ENCODE data around the gene DENND4A.

The DENND4A gene

GRCh38 chr15:65792138-65792987, at the start of gene DENND4A:
TSS of gene DENND4A (minus strand) at chr15:65792293. CDS start at chr15:65756450, 35,843 bp downstream.
- Histone ChIP-seq H3K9me3 (ENCODE audit: severe bottlenecking) (no peaks in the 10 kb centered on the region), H3K36me3 (no peaks in the 10 kb centered on the region), H3K4me3 (ENCODE audit: low read depth, low read length) (peak within 1 kb of the TSS; percentile 75), H3K27ac (peak within 1 kb of the TSS; percentile 91), H3K27me3 (ENCODE audit: insufficient read depth, low read depth, severe bottlenecking) (no peaks in the 10 kb centered on the region)
- TF ChIP-seq, protein P1, sequence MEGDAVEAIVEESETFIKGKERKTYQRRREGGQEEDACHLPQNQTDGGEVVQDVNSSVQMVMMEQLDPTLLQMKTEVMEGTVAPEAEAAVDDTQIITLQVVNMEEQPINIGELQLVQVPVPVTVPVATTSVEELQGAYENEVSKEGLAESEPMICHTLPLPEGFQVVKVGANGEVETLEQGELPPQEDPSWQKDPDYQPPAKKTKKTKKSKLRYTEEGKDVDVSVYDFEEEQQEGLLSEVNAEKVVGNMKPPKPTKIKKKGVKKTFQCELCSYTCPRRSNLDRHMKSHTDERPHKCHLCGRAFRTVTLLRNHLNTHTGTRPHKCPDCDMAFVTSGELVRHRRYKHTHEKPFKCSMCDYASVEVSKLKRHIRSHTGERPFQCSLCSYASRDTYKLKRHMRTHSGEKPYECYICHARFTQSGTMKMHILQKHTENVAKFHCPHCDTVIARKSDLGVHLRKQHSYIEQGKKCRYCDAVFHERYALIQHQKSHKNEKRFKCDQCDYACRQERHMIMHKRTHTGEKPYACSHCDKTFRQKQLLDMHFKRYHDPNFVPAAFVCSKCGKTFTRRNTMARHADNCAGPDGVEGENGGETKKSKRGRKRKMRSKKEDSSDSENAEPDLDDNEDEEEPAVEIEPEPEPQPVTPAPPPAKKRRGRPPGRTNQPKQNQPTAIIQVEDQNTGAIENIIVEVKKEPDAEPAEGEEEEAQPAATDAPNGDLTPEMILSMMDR (IDR thresholded peaks at IDR 0.05; ENCODE audit: low read depth, low read length) = no peak
- peak; percentile 98 for DNase-seq

DNA sequence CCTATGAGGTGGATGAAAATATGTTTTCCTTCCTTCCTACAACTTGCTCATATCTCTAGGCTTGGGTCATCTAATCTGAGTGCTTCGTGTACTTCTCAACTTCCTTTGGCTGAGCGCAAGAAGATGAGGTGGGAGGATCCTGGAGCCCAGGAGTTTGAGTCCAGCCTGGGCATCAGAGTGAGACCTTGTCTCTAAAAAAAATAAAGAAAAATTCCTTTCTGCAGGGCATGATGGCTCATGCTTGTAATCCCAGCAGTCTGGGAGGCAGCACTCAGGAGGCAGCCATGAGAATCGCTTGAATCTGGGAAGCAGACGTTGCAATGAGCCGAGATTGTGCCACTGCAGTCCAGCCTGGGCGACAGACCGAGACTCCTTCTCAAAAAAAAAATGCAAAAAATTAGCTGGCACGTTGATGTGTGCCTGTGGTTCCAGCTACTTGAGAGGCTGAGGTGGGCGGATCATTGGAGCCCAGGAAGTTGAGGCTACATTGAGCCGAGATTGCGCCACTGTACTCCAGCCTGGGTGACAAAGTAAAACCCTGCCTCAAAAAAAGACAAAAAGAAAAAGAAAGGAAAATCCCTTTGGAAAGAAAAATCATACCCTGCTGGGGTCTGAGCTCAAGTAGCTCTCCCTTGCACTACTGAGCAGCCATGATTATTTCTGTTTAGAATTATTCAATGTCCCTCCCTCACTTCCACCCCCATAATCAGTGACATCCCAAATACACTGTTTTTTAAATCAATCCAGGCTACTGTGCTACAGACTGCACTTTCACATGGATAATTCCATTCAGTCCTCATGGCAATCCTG, 49.2 kb upstream of the DENND4A start:
- no peaks in the 10 kb centered on the region for H3K36me3 ChIP-seq
- H3K4me3 ChIP-seq (ENCODE audit: low read depth, low read length) = no peak overlapping the region
- no peaks in the 10 kb centered on the region for H3K9me3 ChIP-seq (ENCODE audit: severe bottlenecking)
- no peak for DNase-seq
- no peak overlapping the region for H3K27ac ChIP-seq
- TF ChIP-seq, protein P1 (IDR thresholded peaks at IDR 0.05; ENCODE audit: low read depth, low read length) = no peak
- H3K27me3 ChIP-seq (ENCODE audit: insufficient read depth, low read depth, severe bottlenecking) = no peaks in the 10 kb centered on the region

- H3K27ac ChIP-seq = no peak overlapping the region
- no peak overlapping the region for H3K4me3 ChIP-seq (ENCODE audit: low read depth, low read length)
Measured at GRCh38 chr15:65839985-65840384, 47.9 kb upstream of the DENND4A start.

GRCh38 chr15:65839354-65839901, 47.3 kb upstream of the DENND4A start:
- no peak overlapping the region for H3K27ac ChIP-seq
- TF ChIP-seq, protein P1 (IDR thresholded peaks at IDR 0.05; ENCODE audit: low read depth, low read length) = no peak

More at GRCh38 chr15:65839985-65840384, 47.9 kb upstream of the DENND4A start:
- DNase-seq = no peak
- Histone ChIP-seq H3K9me3 (ENCODE audit: severe bottlenecking) (no peaks in the 10 kb centered on the region), H3K36me3 (no peaks in the 10 kb centered on the region), H3K27me3 (ENCODE audit: insufficient read depth, low read depth, severe bottlenecking) (no peaks in the 10 kb centered on the region)
- TF ChIP-seq, protein P1 (IDR thresholded peaks at IDR 0.05; ENCODE audit: low read depth, low read length) = no peak

DNA sequence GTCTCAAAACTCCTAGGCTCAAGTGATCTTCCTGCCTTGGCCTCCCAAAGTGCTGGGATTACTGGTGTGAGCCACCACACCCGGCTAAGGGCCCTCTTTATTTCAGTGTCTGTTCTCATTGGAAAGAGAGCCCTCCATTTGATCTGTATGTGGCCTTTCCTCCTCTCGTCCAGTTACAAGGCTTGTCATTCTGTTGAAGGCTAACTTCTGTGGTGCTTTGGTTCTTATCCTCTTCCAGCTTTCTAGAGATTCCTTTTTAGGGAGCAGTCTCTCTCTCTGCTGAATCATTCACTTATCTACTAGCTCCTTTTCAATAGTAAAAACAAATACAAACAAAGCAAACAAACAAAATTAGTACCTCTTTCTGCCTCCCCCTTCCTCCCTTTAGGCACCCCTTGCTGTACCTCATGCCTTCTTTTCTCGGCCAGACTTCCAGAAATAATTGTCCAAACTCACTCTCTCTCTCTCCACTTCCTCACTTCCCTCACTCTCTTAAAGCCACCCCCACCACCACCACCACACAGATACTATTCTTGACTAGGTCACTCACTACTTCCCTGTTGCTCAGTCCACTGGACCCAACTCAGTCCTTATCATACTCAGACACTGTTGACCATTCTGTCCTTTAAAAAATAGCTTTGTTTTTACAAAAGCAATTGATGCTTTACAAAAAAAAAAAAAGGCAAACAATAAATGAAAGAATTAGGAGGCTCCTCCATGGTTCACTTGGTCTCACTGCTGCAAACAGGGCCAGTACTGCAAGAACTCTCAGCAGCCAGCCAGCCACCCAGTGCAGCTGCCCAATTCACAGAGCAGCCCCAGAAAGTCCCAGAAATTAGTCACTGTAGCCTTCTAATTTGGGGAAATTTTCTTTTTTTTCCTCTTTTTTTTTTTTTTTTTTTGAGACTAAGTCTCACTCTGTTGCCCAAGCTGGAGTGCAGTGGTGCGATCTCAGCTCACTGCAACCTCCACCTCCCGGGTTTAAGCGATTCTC, 45.5 kb upstream of the DENND4A start:
- TF ChIP-seq, protein P1 (IDR thresholded peaks at IDR 0.05; ENCODE audit: low read depth, low read length) = no peak
- Histone ChIP-seq H3K4me3 (ENCODE audit: low read depth, low read length) (no peak overlapping the region), H3K27me3 (ENCODE audit: insufficient read depth, low read depth, severe bottlenecking) (no peaks in the 10 kb centered on the region), H3K27ac (no peak overlapping the region), H3K9me3 (ENCODE audit: severe bottlenecking) (no peaks in the 10 kb centered on the region), H3K36me3 (no peaks in the 10 kb centered on the region)
- DNase-seq = no peak

More at GRCh38 chr15:65839354-65839901, 47.3 kb upstream of the DENND4A start:
- DNase-seq = no peak
- no peaks in the 10 kb centered on the region for H3K36me3 ChIP-seq
- no peak overlapping the region for H3K4me3 ChIP-seq (ENCODE audit: low read depth, low read length)
- no peaks in the 10 kb centered on the region for H3K27me3 ChIP-seq (ENCODE audit: insufficient read depth, low read depth, severe bottlenecking)
- no peaks in the 10 kb centered on the region for H3K9me3 ChIP-seq (ENCODE audit: severe bottlenecking)

Data from WERI-Rb-1 (cell line).